T-helper 2 cell treated with Interferon-gamma antibody and Interleukin-4, amounts not matched to agents 5 μg/mL and 100 μg/mL, for 36 hours (primary cell): ENCODE measurements around the gene FAM229A.
A peak's percentile ranks its signal among the peaks of the same experiment; 100 is the strongest.

Experiments
- DNase-seq: peaks from one replicate; pipeline ENCODE4 v3.0.0; 2021; ENCODE audit warnings: low spot score
- H3K27ac Mint-ChIP-seq: one replicate; pipeline ENCODE4 v1.8.0; 2021; ENCODE audit warnings: mild to moderate bottlenecking, mixed read lengths
- H3K27me3 Mint-ChIP-seq: one replicate; pipeline ENCODE4 v1.8.0; 2021; ENCODE audit warnings: low read depth, mixed read lengths
- H3K36me3 Mint-ChIP-seq: one replicate; pipeline ENCODE4 v1.8.0; 2021; ENCODE audit warnings: low read depth, mixed read lengths
- H3K4me1 Mint-ChIP-seq: one replicate; pipeline ENCODE4 v1.8.0; 2021; ENCODE audit warnings: low read depth, mixed read lengths
- H3K4me3 Mint-ChIP-seq: one replicate; pipeline ENCODE4 v1.8.0; 2022; ENCODE audit warnings: mild to moderate bottlenecking, moderate library complexity, mixed read lengths
- H3K9me3 Mint-ChIP-seq: one replicate; pipeline ENCODE4 v1.8.0; 2021; ENCODE audit warnings: mixed read lengths

Gene FAM229A

GRCh38 chr1:32349211-32349708, 13.0 kb downstream of the FAM229A start:
- H3K9me3 Mint-ChIP-seq: no peaks in the 10 kb centered on the region
- no peak overlapping the region for H3K27ac Mint-ChIP-seq
- H3K4me1 Mint-ChIP-seq: peaks cover 30% of the 10 kb centered on the region
- peak overlapping the region; percentile 56 for H3K4me3 Mint-ChIP-seq
- peaks cover 8% of the 10 kb centered on the region for H3K27me3 Mint-ChIP-seq
- H3K36me3 Mint-ChIP-seq: no peaks in the 10 kb centered on the region
- DNase-seq: no peak

- Mint-ChIP-seq H3K4me3 (no peak overlapping the region), H3K27ac (no peak overlapping the region), H3K9me3 (no peaks in the 10 kb centered on the region), H3K4me1 (peaks cover 34% of the 10 kb centered on the region), H3K36me3 (no peaks in the 10 kb centered on the region), H3K27me3 (peaks cover 8% of the 10 kb centered on the region)
- DNase-seq: no peak
Measured at GRCh38 chr1:32346532-32347157, 15.6 kb downstream of the FAM229A start.

GRCh38 chr1:32345289-32345827, 16.9 kb downstream of the FAM229A start:
- Mint-ChIP-seq H3K27me3 (peaks cover 8% of the 10 kb centered on the region), H3K4me1 (peaks cover 28% of the 10 kb centered on the region), H3K9me3 (no peaks in the 10 kb centered on the region), H3K36me3 (no peaks in the 10 kb centered on the region), H3K4me3 (no peak overlapping the region), H3K27ac (no peak overlapping the region)
- no peak for DNase-seq

- Mint-ChIP-seq H3K4me3 (peak overlapping the region; percentile 25), H3K9me3 (no peaks in the 10 kb centered on the region), H3K36me3 (no peaks in the 10 kb centered on the region), H3K27ac (peak overlapping the region; percentile 56), H3K4me1 (peaks cover 19% of the 10 kb centered on the region), H3K27me3 (peaks cover 8% of the 10 kb centered on the region)
- no peak for DNase-seq
Measured at GRCh38 chr1:32342704-32343103, 19.6 kb downstream of the FAM229A start.

GRCh38 chr1:32341971-32342370, 20.3 kb downstream of the FAM229A start:
- no peak for DNase-seq
- H3K9me3 Mint-ChIP-seq: no peaks in the 10 kb centered on the region
- no peaks in the 10 kb centered on the region for H3K36me3 Mint-ChIP-seq
- H3K4me1 Mint-ChIP-seq: peaks cover 26% of the 10 kb centered on the region
- peaks cover 8% of the 10 kb centered on the region for H3K27me3 Mint-ChIP-seq
- H3K27ac Mint-ChIP-seq: no peak overlapping the region
- no peak overlapping the region for H3K4me3 Mint-ChIP-seq

GRCh38 chr1:32341186-32341757, 21.0 kb downstream of the FAM229A start:
- Mint-ChIP-seq H3K4me1 (peaks cover 29% of the 10 kb centered on the region), H3K36me3 (no peaks in the 10 kb centered on the region), H3K4me3 (no peak overlapping the region), H3K27ac (peak overlapping the region; percentile 43), H3K9me3 (no peaks in the 10 kb centered on the region), H3K27me3 (peaks cover 5% of the 10 kb centered on the region)
- no peak for DNase-seq

GRCh38 chr1:32339363-32339978, 22.8 kb downstream of the FAM229A start:
- Mint-ChIP-seq H3K4me3 (no peak overlapping the region), H3K9me3 (no peaks in the 10 kb centered on the region), H3K36me3 (no peaks in the 10 kb centered on the region), H3K4me1 (peaks cover 34% of the 10 kb centered on the region), H3K27ac (no peak overlapping the region), H3K27me3 (no peaks in the 10 kb centered on the region)
- DNase-seq: no peak

- Mint-ChIP-seq H3K9me3 (no peaks in the 10 kb centered on the region), H3K27ac (no peak overlapping the region), H3K36me3 (peaks cover 6% of the 10 kb centered on the region), H3K4me3 (peak overlapping the region; percentile 37), H3K27me3 (no peaks in the 10 kb centered on the region), H3K4me1 (peaks cover 38% of the 10 kb centered on the region)
- DNase-seq: no peak
Measured at GRCh38 chr1:32338637-32339145, 23.6 kb downstream of the FAM229A start.

GRCh38 chr1:32337855-32338636, 24.2 kb downstream of the FAM229A start:
- no peak overlapping the region for H3K27ac Mint-ChIP-seq
- H3K9me3 Mint-ChIP-seq: no peaks in the 10 kb centered on the region
- H3K4me3 Mint-ChIP-seq: peak overlapping the region; percentile 37
- DNase-seq: no peak
- H3K27me3 Mint-ChIP-seq: no peaks in the 10 kb centered on the region
- H3K4me1 Mint-ChIP-seq: peaks cover 37% of the 10 kb centered on the region
- peaks cover 10% of the 10 kb centered on the region for H3K36me3 Mint-ChIP-seq

- no peaks in the 10 kb centered on the region for H3K9me3 Mint-ChIP-seq
- peak overlapping the region; percentile 54 for H3K4me3 Mint-ChIP-seq
- DNase-seq: peak; percentile 76
- no peaks in the 10 kb centered on the region for H3K27me3 Mint-ChIP-seq
- H3K36me3 Mint-ChIP-seq: peaks cover 18% of the 10 kb centered on the region
- no peak overlapping the region for H3K27ac Mint-ChIP-seq
- H3K4me1 Mint-ChIP-seq: peaks cover 31% of the 10 kb centered on the region
Measured at GRCh38 chr1:32336963-32337675, 25.2 kb downstream of the FAM229A start.

GRCh38 chr1:32336591-32336932, 25.7 kb downstream of the FAM229A start:
- H3K9me3 Mint-ChIP-seq: no peaks in the 10 kb centered on the region
- H3K4me3 Mint-ChIP-seq: peak overlapping the region; percentile 54
- peaks cover 23% of the 10 kb centered on the region for H3K36me3 Mint-ChIP-seq
- peaks cover 33% of the 10 kb centered on the region for H3K4me1 Mint-ChIP-seq
- no peak for DNase-seq
- H3K27me3 Mint-ChIP-seq: no peaks in the 10 kb centered on the region
- H3K27ac Mint-ChIP-seq: no peak overlapping the region

GRCh38 chr1:32335790-32336590, 26.3 kb downstream of the FAM229A start, which contains the start of gene MARCKSL1:
Gene MARCKSL1, minus strand, starts transcription at chr1:32336233. Its CDS starts 200 bp downstream, at chr1:32336033.
- Mint-ChIP-seq H3K9me3 (no peaks in the 10 kb centered on the region), H3K4me1 (peaks cover 33% of the 10 kb centered on the region)
- peak; percentile 80 for DNase-seq

GRCh38 chr1:32335535-32335789, 26.8 kb downstream of the FAM229A start:
- Mint-ChIP-seq H3K36me3 (peaks cover 33% of the 10 kb centered on the region), H3K27ac (no peak overlapping the region), H3K27me3 (no peaks in the 10 kb centered on the region), H3K4me3 (peak overlapping the region; percentile 16), H3K9me3 (no peaks in the 10 kb centered on the region), H3K4me1 (peaks cover 33% of the 10 kb centered on the region)
- no peak for DNase-seq

More at GRCh38 chr1:32335790-32336590, 26.3 kb downstream of the FAM229A start, which contains the start of gene MARCKSL1:
- Mint-ChIP-seq H3K36me3 (peaks cover 29% of the 10 kb centered on the region), H3K27ac (peak within 1 kb of the TSS; percentile 63), H3K4me3 (peak within 1 kb of the TSS; percentile 87), H3K27me3 (no peaks in the 10 kb centered on the region)
